Activated T-helper 1 cell treated with Interleukin-2 at 50 U/mL for 16 hours (primary cell): ENCODE data around the gene CCDC122.
"Not testable (repeated sequence)": the region's sequence is repeated elsewhere in the genome, so short reads cannot be mapped to it uniquely, and the experiment has no call there.

ENCODE experiments used
- DNase-seq: peaks from one replicate; pipeline ENCODE4 v3.0.0-alpha.2; 2020; ENCODE audit warnings: low read depth

CCDC122 gene

GRCh38 chr13:43876366-43876765 lies 3.2 kb downstream of the CCDC122 start:
- no peak for DNase-seq

GRCh38 chr13:43874504-43875092 lies 4.9 kb downstream of the CCDC122 start:
- DNase-seq = no peak

GRCh38 chr13:43872181-43872580 lies 7.4 kb downstream of the CCDC122 start:
- no peak for DNase-seq

GRCh38 chr13:43865892-43866291 lies 13.6 kb downstream of the CCDC122 start:
- no peak for DNase-seq

GRCh38 chr13:43864921-43865320 lies 14.6 kb downstream of the CCDC122 start:
- no peak for DNase-seq

GRCh38 chr13:43861863-43862262 lies 17.7 kb downstream of the CCDC122 start:
- no peak for DNase-seq

GRCh38 chr13:43852923-43853404 lies 26.6 kb downstream of the CCDC122 start:
- DNase-seq = no peak

GRCh38 chr13:43850873-43851272 lies 28.7 kb downstream of the CCDC122 start:
- no peak for DNase-seq

GRCh38 chr13:43848001-43848649 lies 31.4 kb downstream of the CCDC122 start:
- no peak for DNase-seq

GRCh38 chr13:43846496-43847158 lies 32.9 kb downstream of the CCDC122 start:
- DNase-seq = no peak

GRCh38 chr13:43838909-43839308 lies 40.6 kb downstream of the CCDC122 start:
- no peak for DNase-seq

GRCh38 chr13:43835701-43836100 lies 43.8 kb downstream of the CCDC122 start:
- no peak for DNase-seq

- DNase-seq = no peak
Observed at GRCh38 chr13:43831088-43831487, 48.5 kb downstream of the CCDC122 start.

- no peak for DNase-seq
Observed at GRCh38 chr13:43830497-43830881, 49.1 kb downstream of the CCDC122 start.

- DNase-seq = not testable (repeated sequence)
Observed at GRCh38 chr13:43824656-43825055, 54.9 kb downstream of the CCDC122 start.

- DNase-seq = no peak
Observed at GRCh38 chr13:43822969-43823368, 56.6 kb downstream of the CCDC122 start.

- no peak for DNase-seq
Observed at GRCh38 chr13:43816401-43816889, 63.1 kb downstream of the CCDC122 start.

- DNase-seq = no peak
Observed at GRCh38 chr13:43815204-43815603, 64.3 kb downstream of the CCDC122 start.

- DNase-seq = no peak
Observed at GRCh38 chr13:43808676-43809075, 70.9 kb downstream of the CCDC122 start.

- DNase-seq = no peak
Observed at GRCh38 chr13:43805681-43806128, 73.8 kb downstream of the CCDC122 start.

GRCh38 chr13:43805071-43805468 lies 74.5 kb downstream of the CCDC122 start:
- DNase-seq = no peak

GRCh38 chr13:43804461-43805070 lies 75.0 kb downstream of the CCDC122 start:
- DNase-seq = no peak

- DNase-seq = no peak
Observed at GRCh38 chr13:43802511-43802910, 77.0 kb downstream of the CCDC122 start.
